Ovary (tissue), 3 donors: ENCODE measurements around the gene XRCC5.

ENCODE experiments used
- POLR2A ChIP-seq: fragments of 450-650 bp; IDR thresholded peaks from one replicate; pipeline ENCODE4 v1.6.1; 2017; ENCODE audit warnings: antibody characterized with exemption, mild to moderate bottlenecking, moderate library complexity
- TF ChIP-seq, protein P1 (sequence below), 3 donors: fragments of 450-650 bp in 2 of 3; fragments of 200-600 bp in 1 of 3; IDR thresholded peaks; one replicate each; pipeline versions ENCODE4 v1.5.1 to v1.8.0; 2016 to 2022; ENCODE audit warnings: antibody characterized with exemption in 3 of 3, mild to moderate bottlenecking in 1 of 3
- donor health status: DM: no; HTN: no; CAD: no.

DNA sequence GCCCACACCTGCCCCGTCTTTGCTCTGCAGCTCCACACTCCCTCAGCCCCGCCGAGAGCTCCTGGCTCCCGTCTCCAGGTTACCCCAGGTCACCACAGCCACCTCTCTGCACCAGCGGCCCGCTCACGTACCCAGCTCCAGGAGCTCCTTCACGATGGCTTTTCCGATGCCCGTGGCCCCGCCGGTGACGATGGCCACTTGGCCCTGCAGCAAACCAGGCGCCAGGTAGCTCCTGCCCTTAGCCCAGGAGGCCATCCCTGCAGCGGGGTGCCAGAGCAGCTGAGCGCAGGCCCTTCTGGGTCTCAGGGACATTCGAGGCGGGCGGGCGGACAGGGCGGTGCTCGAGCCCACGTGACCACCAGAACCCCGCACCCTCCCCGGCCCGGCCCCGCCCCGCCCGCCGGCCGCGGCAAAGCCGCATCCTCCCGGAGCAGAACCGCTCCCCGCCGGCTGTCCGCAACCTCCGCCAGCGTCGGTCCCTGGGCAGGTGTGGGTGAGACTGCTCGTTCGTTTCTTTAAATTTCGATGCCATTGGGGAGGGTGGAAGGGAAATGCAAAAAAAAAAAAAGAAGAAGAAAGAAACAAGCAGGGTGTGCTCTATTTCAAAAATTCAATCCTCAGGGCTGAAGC, 27.5 kb upstream of the XRCC5 start, which contains the start of the genes PECR and TMEM169:
- TF ChIP-seq, protein P1, sequence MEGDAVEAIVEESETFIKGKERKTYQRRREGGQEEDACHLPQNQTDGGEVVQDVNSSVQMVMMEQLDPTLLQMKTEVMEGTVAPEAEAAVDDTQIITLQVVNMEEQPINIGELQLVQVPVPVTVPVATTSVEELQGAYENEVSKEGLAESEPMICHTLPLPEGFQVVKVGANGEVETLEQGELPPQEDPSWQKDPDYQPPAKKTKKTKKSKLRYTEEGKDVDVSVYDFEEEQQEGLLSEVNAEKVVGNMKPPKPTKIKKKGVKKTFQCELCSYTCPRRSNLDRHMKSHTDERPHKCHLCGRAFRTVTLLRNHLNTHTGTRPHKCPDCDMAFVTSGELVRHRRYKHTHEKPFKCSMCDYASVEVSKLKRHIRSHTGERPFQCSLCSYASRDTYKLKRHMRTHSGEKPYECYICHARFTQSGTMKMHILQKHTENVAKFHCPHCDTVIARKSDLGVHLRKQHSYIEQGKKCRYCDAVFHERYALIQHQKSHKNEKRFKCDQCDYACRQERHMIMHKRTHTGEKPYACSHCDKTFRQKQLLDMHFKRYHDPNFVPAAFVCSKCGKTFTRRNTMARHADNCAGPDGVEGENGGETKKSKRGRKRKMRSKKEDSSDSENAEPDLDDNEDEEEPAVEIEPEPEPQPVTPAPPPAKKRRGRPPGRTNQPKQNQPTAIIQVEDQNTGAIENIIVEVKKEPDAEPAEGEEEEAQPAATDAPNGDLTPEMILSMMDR (IDR thresholded peaks at IDR 0.05), result no peak
- peak; percentile 2 for TF ChIP-seq POLR2A
